NCI-H2227 treated with DMSO at 0.1 percent for 48 hours (cell line): ENCODE measurements around the gene LMX1A.
A peak's percentile ranks its signal among the peaks of the same experiment; 100 is the strongest.

Source experiments
- DNase-seq: peaks from one replicate; lab custom pipeline; 2025; lab: John Stamatoyannopoulos, UW

The LMX1A gene

GRCh38 chr1:165265196-165265838 is 91.2 kb downstream of the LMX1A start:
- DNase-seq: no peak

- DNase-seq: peak; percentile 70
These were observed 96.6 kb downstream of the LMX1A start for GRCh38 chr1:165259706-165260428.

GRCh38 chr1:165259236-165259635 is 97.3 kb downstream of the LMX1A start:
- no peak for DNase-seq

GRCh38 chr1:165257969-165258459 is 98.5 kb downstream of the LMX1A start:
- peak; percentile 19 for DNase-seq

- no peak for DNase-seq
These were observed 101.5 kb downstream of the LMX1A start for GRCh38 chr1:165254896-165255625.

GRCh38 chr1:165254376-165254775 is 102.1 kb downstream of the LMX1A start:
- no peak for DNase-seq

GRCh38 chr1:165253818-165254254 is 102.7 kb downstream of the LMX1A start:
- DNase-seq: no peak

GRCh38 chr1:165248969-165249571 is 107.4 kb downstream of the LMX1A start:
- no peak for DNase-seq

- DNase-seq: no peak
These were observed 114.6 kb downstream of the LMX1A start for GRCh38 chr1:165241952-165242351.

- DNase-seq: no peak
These were observed 115.2 kb downstream of the LMX1A start for GRCh38 chr1:165241321-165241720.

GRCh38 chr1:165240492-165240891 is 116.0 kb downstream of the LMX1A start:
- no peak for DNase-seq

- DNase-seq: no peak
These were observed 116.6 kb downstream of the LMX1A start for GRCh38 chr1:165239873-165240272.

- peak; percentile 88 for DNase-seq
These were observed 120.7 kb downstream of the LMX1A start for GRCh38 chr1:165235777-165236291.

- DNase-seq: peak; percentile 75
These were observed 121.2 kb downstream of the LMX1A start for GRCh38 chr1:165235155-165235776.

GRCh38 chr1:165234149-165234548 is 122.4 kb downstream of the LMX1A start:
- no peak for DNase-seq

- DNase-seq: no peak
These were observed 127.8 kb downstream of the LMX1A start for GRCh38 chr1:165228676-165229075.

GRCh38 chr1:165228111-165228655 is 128.3 kb downstream of the LMX1A start:
- no peak for DNase-seq

- no peak for DNase-seq
These were observed 130.2 kb downstream of the LMX1A start for GRCh38 chr1:165226326-165226725.

GRCh38 chr1:165225650-165226049 is 130.9 kb downstream of the LMX1A start:
- DNase-seq: no peak

- DNase-seq: no peak
These were observed 131.5 kb downstream of the LMX1A start for GRCh38 chr1:165225062-165225461.

- no peak for DNase-seq
These were observed 132.0 kb downstream of the LMX1A start for GRCh38 chr1:165224504-165224903.
